ENCODE measurements around the gene TBC1D22A.
"Not testable (repeated sequence)": the region's sequence is repeated elsewhere in the genome, so short reads cannot be mapped to it uniquely, and the experiment has no call there.

The TBC1D22A gene

GRCh38 chr22:47133061-47133969 lies 370.9 kb downstream of the TBC1D22A start:
- no peak for DNase-seq

GRCh38 chr22:47134222-47134621 lies 371.8 kb downstream of the TBC1D22A start:
- DNase-seq: no peak

- DNase-seq: no peak
These were observed 372.9 kb downstream of the TBC1D22A start for GRCh38 chr22:47135338-47135737.

- no peak for DNase-seq
These were observed 373.6 kb downstream of the TBC1D22A start for GRCh38 chr22:47136050-47136449.

GRCh38 chr22:47136671-47137070 lies 374.2 kb downstream of the TBC1D22A start:
- DNase-seq: no peak

GRCh38 chr22:47139013-47139789 lies 376.8 kb downstream of the TBC1D22A start:
- DNase-seq: no peak

- DNase-seq: no peak
These were observed 377.3 kb downstream of the TBC1D22A start for GRCh38 chr22:47139790-47140119.

GRCh38 chr22:47140975-47141374 lies 378.5 kb downstream of the TBC1D22A start:
- not testable (repeated sequence) for DNase-seq

GRCh38 chr22:47142427-47143046 lies 380.1 kb downstream of the TBC1D22A start:
- no peak for DNase-seq

GRCh38 chr22:47143249-47143938 lies 380.9 kb downstream of the TBC1D22A start:
- no peak for DNase-seq

GRCh38 chr22:47144076-47144765 lies 381.8 kb downstream of the TBC1D22A start:
- DNase-seq: no peak

GRCh38 chr22:47144791-47145425 lies 382.5 kb downstream of the TBC1D22A start:
- no peak for DNase-seq

GRCh38 chr22:47145883-47146282 lies 383.4 kb downstream of the TBC1D22A start:
- DNase-seq: no peak

- no peak for DNase-seq
These were observed 383.9 kb downstream of the TBC1D22A start for GRCh38 chr22:47146391-47146790.

GRCh38 chr22:47146941-47147340 lies 384.5 kb downstream of the TBC1D22A start:
- no peak for DNase-seq

GRCh38 chr22:47147572-47147971 lies 385.1 kb downstream of the TBC1D22A start:
- no peak for DNase-seq

- no peak for DNase-seq
These were observed 386.1 kb downstream of the TBC1D22A start for GRCh38 chr22:47148510-47148909.

GRCh38 chr22:47148956-47149728 lies 386.7 kb downstream of the TBC1D22A start:
- DNase-seq: no peak

GRCh38 chr22:47149976-47150375 lies 387.5 kb downstream of the TBC1D22A start:
- DNase-seq: no peak

GRCh38 chr22:47150426-47150825 lies 388.0 kb downstream of the TBC1D22A start:
- no peak for DNase-seq

GRCh38 chr22:47151064-47151463 lies 388.6 kb downstream of the TBC1D22A start:
- no peak for DNase-seq
